HG02678 (cell line): ENCODE data around the gene ACKR2.
A peak's percentile ranks its signal among the peaks of the same experiment; 100 is the strongest.
"Not testable (repeated sequence)": the region's sequence is repeated elsewhere in the genome, so short reads cannot be mapped to it uniquely, and the experiment has no call there.

Experiments
- ATAC-seq: cut with Tn5 transposase; IDR thresholded peaks from one replicate; pipeline ENCODE4 v1.9.1; 2021; ENCODE audit warnings: mild to moderate bottlenecking, moderate library complexity; ENCODE audit not compliant: unreplicated experiment

ACKR2 gene

GRCh38 chr3:42855219-42855546 lies 45.9 kb downstream of the ACKR2 start:
- no peak for ATAC-seq

DNA sequence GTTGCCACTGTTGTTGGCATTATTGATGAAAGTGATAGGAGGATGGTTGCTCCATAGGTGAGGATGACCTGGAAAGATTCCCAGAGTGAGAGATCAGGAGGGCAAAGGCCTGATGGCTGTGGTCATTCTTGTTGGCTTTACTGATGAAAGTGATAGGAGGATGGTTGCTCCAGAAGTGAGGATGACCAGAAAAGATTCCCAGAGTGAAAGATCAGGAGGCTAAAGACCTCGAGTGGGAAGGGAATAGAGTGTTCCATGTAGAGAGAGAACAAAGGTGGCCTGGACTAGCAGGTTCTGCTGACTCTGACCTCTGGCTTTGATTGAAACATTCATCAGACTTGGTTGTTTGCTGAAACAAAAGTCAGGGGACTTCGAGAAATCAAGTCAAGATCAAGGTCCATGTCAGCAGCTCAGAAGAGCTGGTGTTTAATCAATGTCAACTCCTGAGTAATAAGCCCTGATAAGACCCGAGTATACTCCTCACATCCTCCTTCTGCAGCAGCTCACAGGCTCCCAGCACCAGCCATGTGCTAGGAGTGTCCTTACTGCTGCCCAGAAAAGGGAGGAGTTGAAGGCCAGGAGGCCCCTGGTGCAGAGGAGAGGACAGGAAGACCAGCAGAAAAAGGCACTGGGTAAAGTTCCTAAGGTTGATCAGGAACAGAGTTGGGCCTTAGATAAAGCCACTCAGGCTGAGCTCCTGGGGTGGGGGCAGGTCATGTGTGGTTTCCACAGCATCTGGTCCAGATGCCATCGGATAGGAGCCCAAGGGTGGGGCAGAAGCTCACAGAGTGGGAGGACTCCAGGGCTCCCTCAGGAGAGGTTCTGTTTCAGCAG lies 46.5 kb downstream of the ACKR2 start:
- no peak for ATAC-seq

- no peak for ATAC-seq
Observed at GRCh38 chr3:42856544-42856943, 47.3 kb downstream of the ACKR2 start.

DNA sequence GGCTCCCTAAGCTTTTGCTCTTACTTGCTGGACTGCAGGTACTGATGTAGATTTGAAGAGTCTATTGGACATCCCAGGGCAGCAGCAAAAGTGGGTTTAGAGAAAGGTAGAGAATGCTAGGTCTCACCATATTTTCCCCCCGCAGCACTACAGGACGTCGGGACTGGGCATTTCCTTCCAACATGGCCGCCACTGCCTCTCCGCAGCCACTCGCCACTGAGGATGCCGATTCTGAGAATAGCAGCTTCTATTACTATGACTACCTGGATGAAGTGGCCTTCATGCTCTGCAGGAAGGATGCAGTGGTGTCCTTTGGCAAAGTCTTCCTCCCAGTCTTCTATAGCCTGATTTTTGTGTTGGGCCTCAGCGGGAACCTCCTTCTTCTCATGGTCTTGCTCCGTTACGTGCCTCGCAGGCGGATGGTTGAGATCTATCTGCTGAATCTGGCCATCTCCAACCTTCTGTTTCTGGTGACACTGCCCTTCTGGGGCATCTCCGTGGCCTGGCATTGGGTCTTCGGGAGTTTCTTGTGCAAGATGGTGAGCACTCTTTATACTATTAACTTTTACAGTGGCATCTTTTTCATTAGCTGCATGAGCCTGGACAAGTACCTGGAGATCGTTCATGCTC lies 55.2 kb downstream of the ACKR2 start:
- no peak for ATAC-seq

DNA sequence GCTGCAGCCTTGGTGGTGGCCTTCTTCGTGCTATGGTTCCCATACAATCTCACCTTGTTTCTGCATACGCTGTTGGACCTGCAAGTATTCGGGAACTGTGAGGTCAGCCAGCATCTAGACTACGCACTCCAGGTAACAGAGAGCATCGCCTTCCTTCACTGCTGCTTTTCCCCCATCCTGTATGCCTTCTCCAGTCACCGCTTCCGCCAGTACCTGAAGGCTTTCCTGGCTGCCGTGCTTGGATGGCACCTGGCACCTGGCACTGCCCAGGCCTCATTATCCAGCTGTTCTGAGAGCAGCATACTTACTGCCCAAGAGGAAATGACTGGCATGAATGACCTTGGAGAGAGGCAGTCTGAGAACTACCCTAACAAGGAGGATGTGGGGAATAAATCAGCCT lies 56.0 kb downstream of the ACKR2 start:
- no peak for ATAC-seq

DNA sequence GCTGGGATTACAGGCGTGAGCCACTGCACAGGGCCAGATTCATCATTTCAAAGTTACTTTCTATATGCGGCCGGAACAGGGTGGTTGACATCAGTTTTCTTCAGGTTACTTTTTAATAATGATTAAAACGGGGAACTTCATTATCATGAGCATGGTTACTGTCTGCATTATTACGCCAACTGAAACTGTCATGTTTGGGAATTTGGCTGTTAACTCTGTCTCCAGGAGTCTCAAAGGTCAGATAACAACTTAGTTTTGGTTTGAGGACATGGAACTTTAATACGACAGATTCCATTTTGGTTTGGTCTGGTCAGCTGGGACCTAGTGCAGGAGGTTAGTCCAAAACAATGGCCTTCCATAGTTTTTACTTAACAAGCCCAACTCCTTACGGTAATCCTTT lies 57.9 kb downstream of the ACKR2 start:
- no peak for ATAC-seq

GRCh38 chr3:42868841-42869240 lies 59.6 kb downstream of the ACKR2 start:
- no peak for ATAC-seq

DNA sequence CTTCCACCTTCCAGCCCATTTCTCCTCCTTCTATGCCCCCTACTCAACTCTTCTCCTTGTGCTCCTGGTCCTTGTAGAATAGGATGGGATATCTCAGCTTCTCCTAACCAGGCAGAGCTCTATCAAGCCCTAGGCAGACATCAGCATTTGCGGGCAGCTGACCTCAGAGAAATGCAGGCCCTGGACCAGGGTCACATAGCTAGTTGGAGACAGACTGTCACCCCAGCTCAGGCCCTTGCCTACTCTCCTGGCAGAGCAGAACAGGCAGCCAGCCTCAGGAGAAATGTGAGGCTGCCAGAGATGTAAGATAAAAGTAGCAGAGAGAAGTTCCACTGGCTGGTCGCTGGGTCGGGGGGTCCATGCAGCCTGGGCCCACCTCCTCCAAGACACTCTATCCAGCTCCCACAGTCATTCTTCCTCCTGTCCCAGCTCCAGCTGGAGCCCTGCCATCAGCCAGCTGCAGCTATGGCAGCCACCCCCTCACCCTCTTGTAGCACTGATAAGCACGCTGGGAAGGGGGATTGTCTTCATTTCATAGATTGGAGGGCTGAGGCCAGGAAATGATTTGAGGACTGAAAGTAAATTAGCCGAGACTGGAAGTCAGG lies 62.4 kb downstream of the ACKR2 start:
- ATAC-seq = no peak

DNA sequence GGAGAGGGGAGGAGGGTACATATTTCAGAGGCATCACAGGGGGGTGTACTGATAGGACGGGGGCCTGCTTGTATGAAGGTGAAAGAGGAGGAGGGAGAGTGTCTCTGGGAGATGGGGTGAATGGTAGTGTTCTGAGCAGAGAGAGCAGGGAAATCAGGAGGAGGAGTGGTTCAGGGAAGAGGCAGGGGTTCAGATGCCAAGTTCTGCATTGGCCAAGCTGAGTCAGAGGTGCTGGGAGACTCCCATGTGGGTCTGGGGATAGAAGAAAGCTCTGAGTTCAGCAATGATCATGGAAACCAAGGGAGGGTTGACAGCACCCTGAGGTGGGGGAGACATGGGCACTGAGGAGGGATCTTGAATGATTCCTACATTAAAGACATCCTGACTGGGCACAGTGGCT lies 63.5 kb downstream of the ACKR2 start:
- no peak for ATAC-seq

- no peak for ATAC-seq
Observed at GRCh38 chr3:42873221-42873982, 64.2 kb downstream of the ACKR2 start.

- ATAC-seq = no peak
Observed at GRCh38 chr3:42874749-42875148, 65.5 kb downstream of the ACKR2 start.

GRCh38 chr3:42875325-42876151 lies 66.3 kb downstream of the ACKR2 start, which contains the start of gene CYP8B1:
Gene CYP8B1 (minus strand): TSS chr3:42875879. CDS start chr3:42875816, 63 bp downstream.
- ATAC-seq = no peak

GRCh38 chr3:42876401-42876800 lies 67.2 kb downstream of the ACKR2 start:
- ATAC-seq = no peak

- ATAC-seq = no peak
Observed at GRCh38 chr3:42876940-42877720, 67.9 kb downstream of the ACKR2 start.

DNA sequence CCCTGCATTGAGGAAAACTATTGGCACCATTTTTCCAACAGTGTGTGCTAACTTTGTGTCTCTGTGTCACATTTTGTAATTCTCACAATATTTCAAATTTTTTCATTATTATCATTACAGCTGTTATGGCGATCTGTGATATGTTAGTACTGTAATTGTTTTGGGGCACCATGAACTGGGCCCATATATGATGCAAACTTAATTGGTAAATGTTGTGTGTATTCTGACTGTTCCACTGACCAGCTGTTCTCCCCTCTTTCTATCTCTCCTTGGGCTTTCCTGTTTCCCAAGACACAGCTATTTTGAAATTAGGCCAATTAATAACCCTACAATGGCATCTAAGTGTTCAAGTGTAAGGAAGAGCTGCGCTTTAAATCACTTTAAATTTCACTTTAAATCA lies 68.6 kb downstream of the ACKR2 start:
- no peak for ATAC-seq

DNA sequence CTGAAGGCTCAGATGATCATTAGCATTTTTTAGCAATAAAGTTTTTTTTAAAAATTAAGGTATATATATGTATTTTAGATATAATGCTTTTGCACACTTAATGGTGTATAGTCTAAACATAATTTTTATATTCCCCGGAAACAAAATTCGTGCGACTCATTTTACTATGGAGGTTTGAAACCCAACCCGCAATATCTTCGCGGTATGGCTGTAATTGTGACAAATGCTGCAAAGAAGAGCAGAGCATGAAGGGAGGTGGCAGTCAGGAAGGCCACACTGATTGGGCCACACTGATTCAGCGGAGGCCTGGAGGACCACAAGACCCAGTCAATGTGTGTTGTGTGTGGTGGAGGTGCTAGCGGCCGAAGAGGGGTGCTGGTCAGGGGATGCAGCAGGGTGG lies 70.9 kb downstream of the ACKR2 start:
- ATAC-seq = no peak

- ATAC-seq = peak; percentile 99
Observed at GRCh38 chr3:42880601-42881451, 71.6 kb downstream of the ACKR2 start.

DNA sequence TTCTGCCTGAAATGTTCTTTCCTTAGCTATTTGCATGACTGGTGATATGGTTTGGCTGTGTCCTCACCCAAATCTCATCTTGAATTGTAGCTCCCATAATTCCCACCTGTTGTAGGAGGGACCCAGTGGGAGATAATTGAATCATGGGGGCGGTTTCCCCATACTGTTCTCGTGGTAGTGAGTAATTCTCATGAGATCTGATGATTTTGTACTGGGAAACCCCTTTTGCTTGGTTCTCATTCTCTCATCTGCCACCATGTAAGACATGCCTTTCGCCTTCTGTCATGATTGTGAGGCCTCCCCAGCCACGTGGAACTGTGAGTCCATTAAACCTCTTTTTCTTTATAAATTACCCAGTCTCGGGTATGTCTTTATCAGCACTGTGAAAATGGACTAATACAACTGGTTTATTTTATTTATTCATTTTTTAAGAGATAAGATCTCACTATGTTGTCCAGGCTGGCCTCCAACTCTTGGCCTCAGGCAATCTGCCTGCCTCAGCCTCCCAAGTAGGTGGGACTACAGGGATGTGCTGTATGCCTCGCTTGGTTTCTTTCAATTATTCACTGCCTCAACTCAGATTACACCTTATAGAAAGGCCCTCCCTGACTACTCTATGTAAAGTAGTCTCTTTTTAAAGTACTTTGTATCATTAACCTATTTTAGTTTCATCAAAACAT lies 74.1 kb downstream of the ACKR2 start:
- ATAC-seq = not testable (repeated sequence)
